Measurements from ENCODE around the gene TAP2. TPM values are rescaled to one million over a fixed set of nuclear protein-coding genes. Genes with fewer than 3 reads are reported as not detected.

Gene TAP2
- total and polyA plus RNA-seq, 2 of the 13 experiments (the other 11 are each of a cell fraction or from before 2014, with no cell fraction given): 10.3 to 17.6 TPM

GRCh38 chr6:32844839-32845383 is 6.4 kb upstream of the TAP2 start (continued):
- TF ChIP-seq ZFP91 (CRISPR knock-in tag; IDR thresholded peaks at IDR 0.05; ENCODE audit: borderline replicate concordance): no peak
- TF ChIP-seq ZNF713 (CRISPR knock-in tag; IDR thresholded peaks at IDR 0.05): no peak
- no peak for TF ChIP-seq FOXM1 (CRISPR knock-in tag; IDR thresholded peaks at IDR 0.05)
- no peak for TF ChIP-seq PITX1 (CRISPR knock-in tag; IDR thresholded peaks at IDR 0.05)
- TF ChIP-seq ZNF589 (CRISPR knock-in tag; conservative IDR thresholded peaks at IDR 0.05): peak; percentile 24; the same call in 1 of the 2 replicates
- TF ChIP-seq, protein P1, sequence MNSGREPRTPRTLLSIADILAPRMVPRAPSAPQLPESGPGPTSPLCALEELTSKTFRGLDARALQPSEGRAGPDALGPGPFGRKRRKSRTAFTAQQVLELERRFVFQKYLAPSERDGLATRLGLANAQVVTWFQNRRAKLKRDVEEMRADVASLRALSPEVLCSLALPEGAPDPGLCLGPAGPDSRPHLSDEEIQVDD (CRISPR knock-in tag; IDR thresholded peaks at IDR 0.05; ENCODE audit: borderline replicate concordance): no peak
- TF ChIP-seq, protein P2, sequence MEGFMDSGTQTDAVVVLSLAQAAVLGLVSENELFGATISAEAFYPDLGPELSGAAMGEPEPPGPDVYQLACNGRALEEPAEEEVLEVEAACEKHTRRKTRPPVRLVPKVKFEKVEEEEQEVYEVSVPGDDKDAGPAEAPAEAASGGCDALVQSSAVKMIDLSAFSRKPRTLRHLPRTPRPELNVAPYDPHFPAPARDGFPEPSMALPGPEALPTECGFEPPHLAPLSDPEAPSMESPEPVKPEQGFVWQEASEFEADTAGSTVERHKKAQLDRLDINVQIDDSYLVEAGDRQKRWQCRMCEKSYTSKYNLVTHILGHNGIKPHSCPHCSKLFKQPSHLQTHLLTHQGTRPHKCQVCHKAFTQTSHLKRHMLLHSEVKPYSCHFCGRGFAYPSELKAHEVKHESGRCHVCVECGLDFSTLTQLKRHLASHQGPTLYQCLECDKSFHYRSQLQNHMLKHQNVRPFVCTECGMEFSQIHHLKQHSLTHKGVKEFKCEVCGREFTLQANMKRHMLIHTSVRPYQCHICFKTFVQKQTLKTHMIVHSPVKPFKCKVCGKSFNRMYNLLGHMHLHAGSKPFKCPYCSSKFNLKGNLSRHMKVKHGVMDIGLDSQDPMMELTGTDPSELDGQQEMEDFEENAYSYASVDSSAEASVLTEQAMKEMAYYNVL (CRISPR knock-in tag; IDR thresholded peaks at IDR 0.05; ENCODE audit: borderline replicate concordance): no peak
- TF ChIP-seq GFI1 (CRISPR knock-in tag; IDR thresholded peaks at IDR 0.05; ENCODE audit: borderline replicate concordance): no peak
- no peak for TF ChIP-seq ZNF660 (CRISPR knock-in tag; IDR thresholded peaks at IDR 0.05; ENCODE audit: borderline replicate concordance, low read depth)
- no peak for TF ChIP-seq HHEX (CRISPR knock-in tag; IDR thresholded peaks at IDR 0.05)
- TF ChIP-seq ZNF431 (CRISPR knock-in tag; IDR thresholded peaks at IDR 0.05; ENCODE audit: borderline replicate concordance, low read depth): no peak
- TF ChIP-seq ISL2 (CRISPR knock-in tag; IDR thresholded peaks at IDR 0.05): no peak
- TF ChIP-seq TAF1 (CRISPR knock-in tag; IDR thresholded peaks at IDR 0.05): 0 out of 2 replicates have a peak, but pooled peaks have one; percentile 1
- no peak for TF ChIP-seq ZNF570 (CRISPR knock-in tag; IDR thresholded peaks at IDR 0.05; ENCODE audit: borderline replicate concordance)
- TF ChIP-seq ZFP36L2 (CRISPR knock-in tag; IDR thresholded peaks at IDR 0.05): no peak
- TF ChIP-seq ZNF7 (CRISPR knock-in tag; IDR thresholded peaks at IDR 0.05): no peak
- TF ChIP-seq ZNF451 (CRISPR knock-in tag; IDR thresholded peaks at IDR 0.05): no peak
- TF ChIP-seq PRDM4 (CRISPR knock-in tag; IDR thresholded peaks at IDR 0.05; ENCODE audit: borderline replicate concordance): no peak
- TF ChIP-seq TRIM24 (CRISPR knock-in tag; IDR thresholded peaks at IDR 0.05): no peak
